Testis (tissue), 2 donors: ENCODE results near the gene LIMA1.

Experiments
- CTCF ChIP-seq, 3 experiments: fragments of 450-650 bp in 2 of 3; fragments of 200-600 bp in 1 of 3; sonication (generic) in 1 of 3; IDR thresholded peaks; one replicate each; pipeline ENCODE4 v1.5.1; 2016 to 2019; ENCODE audit warnings: antibody characterized with exemption in 3 of 3, mild to moderate bottlenecking in 2 of 3, moderate library complexity in 1 of 3
- POLR2A ChIP-seq: fragments of 450-650 bp; IDR thresholded peaks from one replicate; pipeline ENCODE4 v1.6.1; 2017; ENCODE audit warnings: antibody characterized with exemption, mild to moderate bottlenecking, moderate library complexity

- no peak for TF ChIP-seq CTCF (IDR thresholded peaks at IDR 0.05)
- no peak for TF ChIP-seq POLR2A
Observed at GRCh38 chr12:50221228-50222008, 61.9 kb downstream of the LIMA1 start.
